Dedifferentiated amniotic fluid mesenchymal stem cell (primary cell): ENCODE results near the gene KIF13A.
"Not testable (repeated sequence)": the region's sequence is repeated elsewhere in the genome, so short reads cannot be mapped to it uniquely, and the experiment has no call there.

ENCODE experiments used
- DNase-seq: peaks from one replicate; pipeline ENCODE4 v3.0.0-alpha.2; 2016; ENCODE audit errors: extremely low spot score

KIF13A gene

DNA sequence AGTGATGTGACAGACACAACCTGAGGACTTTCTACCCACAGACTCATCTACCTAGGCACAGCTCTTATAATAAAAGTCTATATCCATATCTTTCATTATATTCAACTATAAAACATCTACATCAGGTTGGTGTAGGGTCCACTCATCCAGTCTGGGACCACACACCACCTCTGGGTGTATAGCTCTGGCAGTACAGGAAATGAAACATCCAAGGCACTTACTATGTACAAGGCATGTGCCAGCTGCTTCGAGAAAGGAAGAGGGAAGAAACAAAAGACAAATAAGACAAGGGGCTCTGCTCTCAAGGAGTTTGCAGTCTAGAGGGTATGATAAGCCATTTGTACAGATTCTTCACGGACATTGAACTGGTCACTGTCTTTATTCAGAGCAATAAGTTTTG lies 18.6 kb downstream of the KIF13A start:
- no peak for DNase-seq

DNA sequence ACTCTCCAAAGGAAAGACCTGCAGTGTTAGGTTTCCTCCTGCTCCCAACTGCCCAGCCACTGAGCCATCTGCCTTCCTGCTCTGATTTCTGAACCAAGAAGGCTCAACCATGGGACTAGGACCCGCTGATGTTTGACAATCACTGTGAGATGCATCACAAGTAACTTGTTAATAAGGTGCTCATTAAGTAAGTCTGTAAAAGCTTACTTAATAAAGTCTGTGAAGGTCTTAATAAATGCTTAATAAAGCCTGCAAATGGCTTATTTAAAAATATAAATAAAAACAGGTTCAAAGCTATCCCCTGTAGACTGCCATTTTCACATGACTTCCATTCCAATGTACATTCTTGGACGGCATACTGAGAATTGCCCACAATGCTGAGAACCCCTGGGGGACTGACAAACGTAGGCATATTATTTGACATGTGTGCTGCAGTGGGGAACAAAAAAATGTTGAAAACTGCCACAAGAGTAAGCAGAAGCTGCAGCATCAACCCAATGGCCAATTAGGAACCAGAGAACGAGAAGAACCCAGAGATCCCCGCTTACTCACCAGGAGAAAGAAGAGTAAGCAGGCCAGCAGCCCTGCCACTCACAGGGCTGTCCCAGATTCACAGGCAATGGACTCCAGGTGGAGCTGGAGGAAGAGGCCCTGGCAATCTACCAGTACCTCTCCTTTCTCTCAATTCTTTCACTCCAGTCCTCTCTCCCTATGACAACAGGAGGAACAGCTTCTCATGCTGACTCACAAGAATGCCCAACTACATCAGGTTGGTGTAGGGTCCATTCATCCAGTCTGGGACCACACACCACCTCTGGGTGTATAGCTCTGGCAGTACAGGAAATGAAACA lies 19.5 kb downstream of the KIF13A start:
- no peak for DNase-seq

DNA sequence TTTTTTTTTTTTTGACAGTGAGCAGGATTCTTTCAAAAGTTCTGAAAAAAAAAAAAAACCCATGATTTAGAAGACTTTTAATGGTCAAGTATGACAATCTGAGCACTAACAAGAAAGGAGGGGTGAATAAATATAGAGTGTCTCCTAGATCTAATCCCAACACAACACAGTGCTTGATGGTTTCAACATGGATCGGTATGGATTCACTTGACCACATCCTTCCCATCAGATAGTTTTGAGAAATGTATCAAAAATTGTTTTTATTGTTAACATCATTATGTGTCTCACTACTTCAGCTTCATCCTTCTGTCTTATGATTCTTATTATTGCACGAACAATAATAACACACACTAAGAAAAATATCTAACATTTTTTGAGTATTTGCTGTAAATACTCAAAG lies 21.0 kb downstream of the KIF13A start:
- no peak for DNase-seq

DNA sequence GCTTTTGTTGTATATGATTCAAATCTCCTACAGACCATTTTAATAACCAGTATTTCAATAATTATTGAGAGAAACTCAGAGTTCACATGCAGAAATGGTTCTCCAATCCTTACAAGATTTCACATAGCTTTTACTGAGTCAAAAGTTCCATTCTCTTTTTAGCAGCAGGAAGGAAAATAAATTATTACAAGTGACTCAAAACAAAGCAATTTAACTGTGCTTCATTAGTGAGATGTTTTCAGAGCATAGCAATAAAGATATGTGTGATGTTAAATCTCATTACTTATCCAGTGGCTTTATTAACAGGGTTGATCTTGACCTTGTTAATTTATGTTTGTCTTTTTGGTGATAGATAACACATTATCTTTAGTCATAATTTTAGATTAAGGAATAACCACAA lies 22.0 kb downstream of the KIF13A start:
- DNase-seq = peak; percentile 58

DNA sequence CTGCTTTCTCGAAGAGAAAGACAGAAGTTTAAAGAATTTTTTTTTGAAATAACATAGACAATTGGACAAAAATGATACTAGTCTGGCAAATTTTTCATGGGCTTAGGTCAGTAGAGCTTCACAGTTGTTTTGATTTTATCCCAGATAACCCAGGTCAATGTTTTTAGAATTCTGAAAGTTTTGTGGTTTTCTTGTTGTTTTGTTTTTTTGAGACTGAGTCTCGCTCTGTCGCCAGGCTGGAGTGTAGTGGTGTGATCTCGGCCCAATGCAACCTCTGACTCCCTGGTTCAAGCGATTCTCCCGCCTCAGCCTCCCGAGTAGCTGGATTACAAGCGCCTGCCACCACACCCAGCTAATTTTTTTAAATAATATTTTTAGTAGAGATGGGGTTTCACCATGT lies 22.8 kb downstream of the KIF13A start:
- no peak for DNase-seq

DNA sequence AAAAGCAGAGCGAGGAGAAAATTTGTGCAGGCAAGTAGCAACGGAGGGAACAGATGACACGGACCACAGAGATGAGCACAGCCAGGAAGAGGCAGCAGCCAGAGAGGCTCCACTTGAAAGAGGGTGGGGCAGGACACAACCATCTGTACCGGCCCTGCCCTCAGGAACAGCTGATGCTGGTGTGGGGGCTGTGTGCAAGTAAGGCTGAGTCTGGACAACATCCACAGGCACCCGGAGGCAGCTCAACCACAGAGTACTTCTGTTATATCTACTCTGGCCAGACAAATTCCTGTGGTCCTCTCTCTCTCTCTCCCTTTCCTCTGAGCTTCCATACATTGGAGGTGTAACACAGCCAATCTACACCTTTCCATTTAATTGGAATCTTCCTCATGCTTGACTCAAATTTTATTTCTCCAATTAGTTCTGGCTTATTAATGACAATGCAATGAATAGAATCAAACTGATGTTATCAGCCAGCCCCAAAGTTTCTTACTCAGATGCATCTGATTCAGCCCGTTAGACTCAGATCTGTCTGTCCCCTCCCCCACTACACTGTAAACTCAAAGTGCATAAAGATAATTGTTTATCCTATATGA lies 24.9 kb downstream of the KIF13A start:
- peak; percentile 93 for DNase-seq

DNA sequence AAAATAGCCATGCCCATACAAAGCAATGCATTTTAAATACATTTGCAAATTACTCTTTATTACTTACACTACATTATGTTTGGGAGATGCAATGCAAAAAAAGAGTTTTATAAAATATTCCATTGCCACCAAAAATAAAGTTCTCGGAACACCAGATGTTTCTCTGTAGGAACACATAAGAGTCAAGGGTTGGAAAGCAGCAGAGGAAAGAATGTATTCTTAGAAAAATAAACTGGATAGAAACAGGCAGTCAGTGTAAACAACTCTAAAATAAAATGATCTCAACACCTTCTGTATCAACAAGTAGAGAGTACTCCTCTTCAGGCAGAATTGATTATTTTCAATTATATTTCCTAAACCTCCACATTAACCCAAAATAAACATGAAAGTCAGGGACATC lies 28.1 kb downstream of the KIF13A start:
- no peak for DNase-seq

DNA sequence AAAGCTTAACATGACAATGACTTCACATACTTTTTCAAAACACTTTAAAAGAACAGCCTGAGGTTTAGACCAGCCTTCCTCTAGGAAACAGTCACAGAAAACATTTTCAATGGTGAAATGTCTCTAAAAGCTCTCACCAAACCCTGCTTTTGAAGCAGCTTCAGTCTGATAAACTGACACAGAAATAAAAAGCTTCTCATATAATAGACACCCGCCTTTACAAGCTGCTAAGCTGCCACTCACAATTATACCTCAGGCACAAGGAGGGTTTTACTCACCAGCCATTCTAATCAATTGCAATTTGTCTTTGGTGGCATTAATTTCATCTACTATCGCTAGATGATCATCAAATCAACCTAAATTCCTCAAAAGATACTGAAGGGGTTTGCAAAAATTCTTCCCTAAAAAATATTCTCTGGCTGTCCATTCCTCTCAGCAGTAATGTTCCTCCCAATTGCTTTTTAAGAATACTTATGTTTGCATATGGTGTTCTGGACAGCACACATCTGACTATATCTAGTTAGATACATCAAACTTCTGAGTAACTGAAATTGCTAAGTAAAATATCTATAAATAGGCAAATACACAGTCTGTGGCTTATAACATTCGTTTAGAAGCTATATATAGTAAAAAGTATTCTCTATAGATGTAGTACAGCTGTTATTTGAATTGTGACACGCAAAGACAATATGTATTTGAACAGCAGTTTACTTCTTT lies 29.4 kb downstream of the KIF13A start:
- DNase-seq = no peak

DNA sequence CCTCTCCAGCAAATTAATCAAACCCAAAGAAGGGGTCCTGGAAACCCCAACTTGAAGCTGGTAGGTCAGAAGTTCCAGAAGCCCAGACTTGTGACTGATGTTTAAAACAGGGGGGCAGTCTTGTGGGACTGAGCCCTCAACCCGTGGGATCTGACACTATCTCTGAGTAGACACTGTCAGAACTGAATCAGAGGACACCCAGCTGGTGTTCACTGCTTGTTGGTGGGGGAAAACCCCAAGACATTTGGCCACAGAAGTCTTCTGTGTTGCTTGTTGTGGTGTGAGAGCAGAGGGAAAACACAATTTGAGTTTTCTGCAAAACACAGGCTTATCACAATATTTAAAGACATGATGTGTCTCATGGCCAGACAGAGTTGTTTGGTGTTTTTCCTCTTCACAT lies 29.9 kb downstream of the KIF13A start:
- DNase-seq = no peak

DNA sequence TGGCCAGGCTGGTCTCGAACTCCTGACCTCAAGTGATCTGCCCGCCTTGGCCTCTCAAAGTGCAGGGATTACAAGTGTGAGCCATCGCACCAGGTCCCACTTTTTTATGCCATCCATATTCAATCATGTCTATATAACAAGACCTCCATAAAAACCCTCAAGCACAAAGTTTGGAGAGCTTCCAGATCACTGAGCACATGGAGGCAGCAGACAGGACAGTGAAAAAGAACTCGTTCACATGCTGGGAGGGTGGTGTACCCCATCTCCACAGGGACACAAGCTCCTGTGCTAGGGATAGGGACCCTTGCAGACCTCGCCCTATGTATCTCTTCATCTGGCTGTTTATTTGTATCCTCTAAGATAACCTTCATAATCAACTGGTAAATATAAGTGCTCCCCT lies 30.3 kb downstream of the KIF13A start:
- DNase-seq = no peak

DNA sequence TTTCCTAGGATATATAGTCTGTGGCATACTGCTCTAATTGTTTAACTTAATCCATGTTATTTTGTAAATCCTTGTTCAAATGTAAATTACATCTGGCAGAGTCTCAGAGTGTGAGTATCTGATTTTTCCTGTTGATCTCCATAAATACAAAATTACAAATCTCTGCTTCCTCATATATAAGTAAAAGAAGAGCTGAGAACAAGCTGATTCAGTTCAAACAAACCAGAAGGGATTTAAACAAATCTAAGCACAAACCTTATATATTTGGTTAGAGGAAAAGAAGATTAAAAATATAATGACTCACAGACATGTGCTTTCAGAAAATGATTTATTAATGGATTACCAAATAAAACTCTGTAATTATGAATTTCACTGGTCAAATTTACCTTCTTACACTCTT lies 37.3 kb downstream of the KIF13A start:
- DNase-seq = no peak

DNA sequence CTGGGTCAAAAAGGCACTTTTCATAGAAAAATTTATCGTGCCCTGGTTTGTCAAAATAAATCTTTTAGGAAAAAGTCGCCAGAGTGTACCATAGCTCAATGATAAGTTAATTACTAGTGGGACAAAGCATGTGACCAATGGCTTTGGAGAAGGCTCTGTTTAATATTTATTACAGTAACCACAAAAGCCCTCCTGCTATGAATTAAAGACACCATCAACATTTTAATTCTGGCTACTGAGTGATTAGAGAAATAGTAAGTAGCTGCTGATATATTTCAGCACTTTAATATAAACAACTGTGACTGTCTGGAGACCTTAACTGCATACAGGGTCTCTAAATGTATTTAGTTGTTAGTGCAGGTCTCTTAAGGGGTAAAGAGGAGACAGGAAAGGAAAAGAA lies 38.3 kb downstream of the KIF13A start:
- no peak for DNase-seq

DNA sequence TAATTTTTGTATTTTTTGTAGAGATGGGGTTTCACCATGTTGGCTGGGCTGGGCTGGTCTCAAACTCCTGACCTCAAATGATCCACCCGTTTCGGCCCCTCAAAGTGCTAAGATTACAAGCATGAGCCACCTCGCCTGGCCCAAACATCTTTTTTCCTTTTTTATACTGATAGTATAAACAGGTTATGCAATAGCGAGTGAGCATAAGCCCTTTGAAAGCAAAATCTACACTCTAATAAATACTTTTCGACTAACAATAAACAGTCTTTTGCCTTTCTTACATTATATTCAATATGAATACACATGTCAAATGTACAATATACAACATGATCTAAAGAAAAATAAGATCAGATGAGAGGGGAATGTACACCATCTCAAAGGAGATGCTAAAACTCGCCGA lies 38.7 kb downstream of the KIF13A start:
- DNase-seq = no peak

DNA sequence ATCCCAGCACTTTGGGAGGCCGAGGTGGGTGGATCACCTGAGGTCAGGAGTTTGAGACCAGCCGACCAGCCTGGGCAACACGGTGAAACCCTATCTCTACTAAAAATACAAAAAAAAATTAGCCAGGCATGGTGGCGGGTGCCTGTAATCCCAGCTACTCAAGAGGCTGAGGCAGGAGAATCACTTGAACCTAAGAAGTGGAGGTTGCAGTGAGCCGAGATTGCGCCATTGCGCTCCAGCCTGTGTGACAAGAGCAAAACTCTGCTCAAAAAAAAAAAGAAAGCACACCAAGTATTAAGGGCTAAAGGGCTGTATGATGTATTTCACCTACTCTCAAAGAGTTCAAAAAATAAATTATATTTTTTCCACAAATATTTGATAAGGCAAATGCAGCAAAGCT lies 39.9 kb downstream of the KIF13A start:
- not testable (repeated sequence) for DNase-seq

DNA sequence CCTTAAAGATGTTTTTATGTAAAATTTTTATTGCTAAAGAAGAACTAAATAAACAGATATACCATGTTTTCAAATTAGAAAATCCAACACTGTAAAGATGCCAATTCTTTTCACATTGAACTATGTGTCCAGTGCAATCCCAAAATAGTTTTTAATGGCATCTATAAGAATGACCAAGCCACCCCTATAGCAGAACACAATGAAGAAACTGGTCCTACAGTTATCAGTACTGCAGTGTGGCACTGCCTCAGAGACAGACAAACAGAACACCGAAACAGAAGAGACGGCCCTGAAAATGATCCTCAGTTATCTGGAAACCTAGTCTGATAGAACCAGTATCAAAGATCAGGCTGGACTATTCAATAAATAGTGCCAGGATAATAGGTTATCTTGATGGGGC lies 41.9 kb downstream of the KIF13A start:
- no peak for DNase-seq

DNA sequence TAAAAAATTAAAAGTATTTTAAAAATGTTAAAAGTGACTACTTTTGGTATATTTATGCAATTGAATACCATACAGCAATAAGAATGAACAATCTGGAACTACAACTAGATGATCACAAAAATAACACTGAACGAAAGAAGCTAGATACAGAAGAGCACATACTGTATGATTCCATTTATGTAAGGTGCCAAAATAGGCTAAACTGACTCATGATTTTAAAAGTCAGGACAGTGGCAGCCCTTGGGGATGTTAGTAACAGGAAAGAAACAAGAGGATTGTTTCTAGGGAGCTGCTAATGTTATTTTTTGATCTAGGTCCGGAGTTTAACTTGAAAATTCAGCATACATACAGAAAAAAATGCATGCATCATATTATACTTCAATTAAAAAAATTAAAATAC lies 42.3 kb downstream of the KIF13A start:
- no peak for DNase-seq

DNA sequence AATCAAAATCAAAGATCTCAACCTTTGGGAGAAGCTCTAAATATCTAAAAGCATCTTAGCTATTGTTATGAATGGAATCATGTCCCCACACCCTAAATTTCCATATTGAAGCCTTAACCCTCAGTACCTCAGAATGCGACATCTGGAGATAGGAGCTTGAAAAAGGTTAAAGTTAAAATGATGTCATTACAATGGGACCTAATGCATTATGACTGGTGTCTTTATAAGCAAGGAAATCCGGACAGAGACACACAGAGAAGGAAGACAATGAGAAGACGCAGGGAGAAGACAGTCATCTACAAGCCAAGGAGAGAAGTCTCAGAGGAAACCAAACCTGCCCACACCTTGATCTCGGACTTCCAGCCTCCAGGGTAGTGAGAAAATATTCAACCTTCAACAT lies 46.1 kb downstream of the KIF13A start:
- DNase-seq = no peak

DNA sequence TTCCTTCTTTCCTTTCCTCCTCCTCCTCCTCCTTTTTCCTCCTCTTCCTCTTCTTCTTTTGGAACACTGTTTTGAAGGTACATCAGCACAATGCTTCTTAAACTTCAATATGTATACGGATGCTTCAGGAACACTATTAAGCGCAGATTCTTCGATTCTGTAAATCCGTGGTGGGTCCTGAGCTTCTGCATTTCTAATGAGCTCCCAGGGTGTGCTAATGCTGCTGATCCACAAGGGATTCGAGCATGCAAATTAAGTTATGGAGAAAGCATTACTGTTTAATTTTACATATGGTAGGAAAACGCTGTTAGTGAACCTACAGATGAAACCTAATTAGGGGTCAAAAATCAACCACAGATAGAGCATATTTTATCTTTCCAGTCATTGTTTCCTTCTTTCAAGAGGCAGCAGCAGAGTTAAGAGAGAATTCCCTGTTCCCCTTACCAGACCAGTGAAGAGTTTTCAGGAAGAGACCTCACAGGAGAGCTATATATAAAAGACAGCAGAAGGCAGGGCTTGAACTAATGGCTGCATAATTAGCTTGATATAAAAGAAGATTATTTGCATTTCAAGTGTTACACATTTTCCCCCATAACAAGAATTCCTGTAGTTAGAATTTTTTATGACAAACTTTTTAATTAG lies 47.2 kb downstream of the KIF13A start:
- DNase-seq = no peak

DNA sequence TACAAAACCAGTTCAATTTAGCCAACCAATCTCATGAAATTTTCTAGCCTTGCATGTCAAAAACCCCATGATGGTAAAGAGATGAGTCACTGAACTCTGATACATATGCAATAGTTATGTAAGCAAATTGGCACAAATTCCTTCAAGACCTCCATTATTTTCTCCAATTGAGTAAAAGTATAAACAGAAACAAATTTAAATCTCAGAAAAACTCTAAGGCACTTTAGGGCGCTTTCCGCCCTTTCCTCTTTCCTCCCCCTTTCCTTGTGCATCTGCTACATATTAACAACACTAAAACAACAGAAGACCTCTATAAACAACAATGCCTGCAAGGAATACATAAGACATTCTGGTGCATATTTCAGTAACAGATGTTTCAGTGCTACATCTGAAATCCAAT lies 48.5 kb downstream of the KIF13A start:
- DNase-seq = peak; percentile 82

DNA sequence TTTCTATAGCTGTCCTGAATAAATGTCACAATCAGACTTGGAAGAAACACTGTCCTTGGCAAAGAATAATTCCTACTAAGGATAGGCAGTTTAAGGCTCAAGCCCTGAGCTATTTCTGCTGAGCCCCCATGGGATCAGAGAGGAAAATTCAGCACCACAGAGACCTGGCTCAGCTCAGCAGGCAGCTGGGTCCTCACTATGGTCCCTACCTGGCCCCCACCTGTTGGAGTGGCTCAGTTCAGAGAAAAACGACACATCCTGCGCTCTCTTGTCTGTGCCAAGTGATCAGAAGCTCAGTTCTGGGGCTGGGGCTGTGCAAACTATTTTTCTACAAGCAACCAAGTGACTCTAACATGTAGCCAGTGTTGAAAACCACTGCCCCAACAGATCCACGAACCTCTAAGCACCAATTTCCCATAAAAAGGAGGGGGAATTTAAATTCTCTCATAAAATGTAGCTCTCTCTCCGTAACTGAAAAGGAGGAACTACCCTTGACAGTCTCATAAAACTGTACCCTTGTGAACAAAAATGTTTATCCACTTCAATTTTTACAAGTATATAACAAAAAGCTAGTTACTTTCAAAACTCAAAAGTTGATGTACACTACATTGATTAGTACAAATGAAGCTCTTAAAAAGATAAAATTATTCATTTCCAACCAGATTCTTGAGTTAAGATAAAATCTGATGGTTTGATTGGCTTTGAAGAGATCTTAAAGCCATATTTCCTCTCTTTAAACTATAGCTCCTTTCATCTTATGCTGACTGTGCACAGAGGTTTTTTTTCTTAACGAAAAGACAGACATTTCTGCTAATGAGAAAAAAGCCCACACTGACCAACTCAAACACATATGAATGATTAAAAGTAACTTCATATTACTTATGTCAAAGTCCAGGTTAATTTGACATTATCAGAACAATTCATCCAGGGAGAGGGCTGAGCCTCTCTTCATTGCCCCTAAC lies 52.0 kb downstream of the KIF13A start:
- DNase-seq = no peak

DNA sequence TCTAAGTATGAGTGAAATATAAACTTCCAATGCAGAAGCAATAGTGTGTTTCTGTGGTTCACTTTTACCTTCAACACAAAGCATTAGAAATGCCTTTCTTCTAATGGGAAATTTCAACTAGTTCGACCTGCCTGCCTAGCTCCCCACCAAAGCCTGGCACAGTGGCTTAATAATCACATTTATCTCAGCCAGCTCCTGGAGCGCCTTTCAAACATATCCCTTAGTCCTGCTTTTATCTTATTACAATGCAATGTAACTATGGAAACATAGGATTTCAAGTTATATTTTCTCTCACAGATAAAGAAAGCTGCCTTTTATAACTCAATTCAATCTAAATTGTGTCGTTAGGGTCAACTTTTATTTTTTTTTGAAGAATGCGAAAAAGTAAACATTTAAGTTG lies 53.7 kb downstream of the KIF13A start:
- DNase-seq = no peak
